H1 (cell line): ENCODE results near the gene FAM174B. TPM values are rescaled to one million over a fixed set of nuclear protein-coding genes. Genes with fewer than 3 reads are reported as not detected.

Experiments
- BACH1 ChIP-seq: IDR thresholded peaks from 2 replicates; pipeline ENCODE4 v1.6.1; 2012; ENCODE audit warnings: low read length, improper control_type of control experiment
- EP300 ChIP-seq, 2 experiments: IDR thresholded peaks; 1 replicate in 1 of 2; 2 replicates in 1 of 2; pipeline ENCODE4 v1.6.1; 2011 to 2012; ENCODE audit warnings: low read depth in 2 of 2, low read length in 2 of 2, mild to moderate bottlenecking in 2 of 2, borderline replicate concordance in 1 of 2, inconsistent platforms in 1 of 2, moderate library complexity in 1 of 2
- EZH2 ChIP-seq: fragments of 200-600 bp; sonication (generic); IDR thresholded peaks from 2 replicates; pipeline ENCODE4 v1.7.1; 2012; ENCODE audit warnings: low read depth, mild to moderate bottlenecking, moderate library complexity, low read length, inconsistent platforms; ENCODE audit not compliant: severe bottlenecking
- HDAC2 ChIP-seq, 2 experiments: fragments of 300-600 bp in 1 of 2; sonication (generic) in 1 of 2; IDR thresholded peaks; 2 replicates each; pipeline ENCODE4 v1.6.1; 2011 to 2012; ENCODE audit warnings: low read depth in 2 of 2, low read length in 2 of 2, mild to moderate bottlenecking in 2 of 2, moderate library complexity in 2 of 2, borderline replicate concordance in 1 of 2, inconsistent platforms in 1 of 2
- KDM1A ChIP-seq: fragments of 200-600, 300-600 bp; sonication (generic); IDR thresholded peaks from 2 replicates; pipeline ENCODE4 v1.7.1; 2016; ENCODE audit warnings: mild to moderate bottlenecking, low read length, borderline replicate concordance
- NRF1 ChIP-seq: IDR thresholded peaks from 2 replicates; pipeline ENCODE4 v1.6.1; 2011; ENCODE audit warnings: mild to moderate bottlenecking, low read depth, low read length, improper control_type of control experiment
- PHF8 ChIP-seq: fragments of 200-600 bp; sonication (generic); conservative IDR thresholded peaks from 2 replicates; pipeline ENCODE4 v1.7.1; 2012; ENCODE audit warnings: low read depth, mild to moderate bottlenecking, inconsistent platforms, low read length, moderate library complexity
- polyA plus RNA-seq, 7 experiments: library from polyadenylated mRNA; depleted of rRNA in 3 of 7; stranded (reverse) in 5 of 7; unstranded in 2 of 7; fragments of >200 nt in 5 of 7; fragments of 200-250 nt in 2 of 7; gene quantifications; 1 replicate in 5 of 7; 2 replicates in 1 of 7; 4 replicates in 1 of 7; pipeline versions ENCODE4 v1.2.1 to v1.2.3, GENCODE V29; 2011 to 2013; ENCODE audit warnings: missing spikeins in 2 of 7, mixed read lengths in 2 of 7
- total RNA-seq: library from RNA; stranded (reverse); fragmentation: NEBNext Ultra II Directional; extraction: Animal tissue kit (Norgen Biotek cat#: 25700); gene quantifications from 2 replicates; pipeline ENCODE4 v1.2.1, GENCODE V29; 2021

FAM174B gene
- total and polyA plus RNA-seq, 2 of the 8 experiments (the other 6 are each of a cell fraction or from before 2014, with no cell fraction given), result 9.3 to 35.2 TPM

DNA sequence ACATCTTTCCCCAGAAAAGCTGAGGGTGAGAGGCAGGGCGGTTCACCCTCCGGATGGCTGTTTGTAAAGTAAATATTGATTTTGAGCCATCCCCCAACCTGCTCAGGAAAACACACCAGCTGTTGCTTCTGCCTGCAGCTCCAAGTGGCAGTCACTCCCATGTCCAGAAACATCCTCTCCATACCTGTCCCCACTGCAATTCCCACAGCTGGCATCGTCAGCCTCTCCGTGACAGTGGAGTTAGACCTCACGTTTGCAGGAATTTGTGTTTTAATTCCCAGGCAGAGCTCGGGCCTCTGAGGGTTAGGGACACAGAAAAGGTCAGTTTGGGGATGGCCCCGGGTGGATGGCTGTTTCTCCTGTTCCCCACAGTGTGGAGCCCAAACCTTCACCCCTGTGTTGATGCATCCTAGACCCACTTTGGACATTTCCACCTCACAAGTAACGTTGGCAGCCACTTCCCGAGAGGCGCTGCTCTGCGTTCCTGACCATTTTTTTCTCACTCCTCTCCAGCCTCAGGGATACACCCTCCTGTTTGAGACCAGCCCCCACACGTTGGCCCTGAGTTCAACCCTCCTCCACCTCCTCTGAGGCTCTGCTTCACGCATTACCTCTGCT is 11.8 kb upstream of the FAM174B start (continued):
- TF ChIP-seq KDM1A (no peak), PHF8 (no peak), HDAC2 (IDR thresholded peaks at IDR 0.05; ENCODE audit: borderline replicate concordance in 1 of 2, low read depth in 2 of 2, low read length in 2 of 2) (no peak), EP300 (IDR thresholded peaks at IDR 0.05; ENCODE audit: borderline replicate concordance in 1 of 2, low read depth in 2 of 2, low read length in 2 of 2) (no peak), BACH1 (no peak), EZH2 (no peak), NRF1 (no peak)
